T-cell (primary cell): Measurements from ENCODE around the gene HEMGN. TPM values are rescaled to one million over a fixed set of nuclear protein-coding genes. Genes with fewer than 3 reads are reported as not detected.

Experiments
- ATAC-seq, 4 experiments: fragments of 200-7000 bp in 3 of 4; fragments of 150-1000 bp in 1 of 4; cut with Tn5 transposase; replicated peaks in 1 of 4; 1 replicate in 3 of 4; 2 replicates in 1 of 4; pipeline ENCODE4 v1.10.0; 2021; ENCODE audit warnings: moderate library complexity in 3 of 4, mild to moderate bottlenecking in 2 of 4, moderate number of reproducible peaks in 1 of 4
- CTCF ChIA-PET, 2 donors: fragments of 300-600 bp; sonication (Branson Sonifier 250); formaldehyde crosslinking; loops; one replicate each; lab custom pipeline; 2022; ENCODE audit warnings: antibody characterized with exemption in 2 of 2; lab: Charles Lee
- POLR2A ChIA-PET, 2 donors: fragments of 300-600 bp; sonication (Branson Sonifier 250); formaldehyde crosslinking; loops; one replicate each; lab custom pipeline; 2022; ENCODE audit warnings: antibody characterized with exemption in 2 of 2; lab: Charles Lee
- DNase-seq, 35 experiments: peaks; one replicate each; pipeline versions ENCODE4 v3.0.0 to v3.0.0-alpha.2; 2013 to 2023
- H3K27ac ChIP-seq: one replicate; pipeline ENCODE4 v1.5.1; 2013; ENCODE audit warnings: low read length
- H3K27me3 ChIP-seq, 2 experiments: replicated peaks in 1 of 2; 1 replicate in 1 of 2; 2 replicates in 1 of 2; pipeline versions ENCODE4 v1.6.1 to v1.7.0; 2013; ENCODE audit warnings: low read length in 1 of 2, mixed read lengths in 1 of 2; ENCODE audit not compliant: control insufficient read depth in 2 of 2, insufficient read depth in 2 of 2; ENCODE audit errors: extremely low read depth in 1 of 2
- H3K36me3 ChIP-seq, 2 donors: 1 replicate in 1 of 2; 2 replicates in 1 of 2; pipeline versions ENCODE4 v1.6.1 to v1.7.0; 2013; ENCODE audit warnings: low read length in 1 of 2; ENCODE audit not compliant: control insufficient read depth in 2 of 2, insufficient read depth in 1 of 2; ENCODE audit errors: extremely low read depth in 1 of 2
- H3K4me1 ChIP-seq, 2 experiments: 1 replicate in 1 of 2; 2 replicates in 1 of 2; pipeline versions ENCODE4 v1.6.1 to v1.7.0; 2013; ENCODE audit warnings: low read length in 2 of 2, mixed read lengths in 1 of 2; ENCODE audit not compliant: insufficient read depth in 2 of 2, control insufficient read depth in 1 of 2; ENCODE audit errors: extremely low read depth in 1 of 2
- H3K4me3 ChIP-seq, 2 donors: 1 replicate in 1 of 2; 2 replicates in 1 of 2; pipeline versions ENCODE4 v1.5.1 to v1.7.0; 2013; ENCODE audit warnings: mild to moderate bottlenecking in 2 of 2, low read length in 1 of 2, moderate library complexity in 1 of 2; ENCODE audit not compliant: control insufficient read depth in 1 of 2; ENCODE audit errors: extremely low read depth in 1 of 2
- H3K9me3 ChIP-seq: 2 replicates; pipeline ENCODE4 v1.7.0; 2013
- H3K27ac Mint-ChIP-seq, 2 donors: one replicate each; pipeline ENCODE4 v1.8.0; 2020 to 2021; ENCODE audit warnings: mild to moderate bottlenecking in 2 of 2, mixed read lengths in 2 of 2
- H3K27me3 Mint-ChIP-seq, 2 donors: one replicate each; pipeline ENCODE4 v1.8.0; 2021 to 2022; ENCODE audit warnings: mixed read lengths in 2 of 2
- H3K36me3 Mint-ChIP-seq: one replicate; pipeline ENCODE4 v1.8.0; 2021; ENCODE audit warnings: mixed read lengths
- H3K4me1 Mint-ChIP-seq, 3 donors: one replicate each; pipeline ENCODE4 v1.8.0; 2020 to 2022; ENCODE audit warnings: mixed read lengths in 3 of 3, mild to moderate bottlenecking in 1 of 3
- H3K4me3 Mint-ChIP-seq, 3 donors: one replicate each; pipeline ENCODE4 v1.8.0; 2020 to 2022; ENCODE audit warnings: mild to moderate bottlenecking in 3 of 3, mixed read lengths in 3 of 3, moderate library complexity in 3 of 3
- H3K9me3 Mint-ChIP-seq, 3 donors: one replicate each; pipeline ENCODE4 v1.8.0; 2020 to 2022; ENCODE audit warnings: mixed read lengths in 3 of 3
- WGBS: methylation state at CpG from one replicate; pipeline ENCODE4 v1.1.5; 2013; ENCODE audit warnings: missing lambda C conversion rate; ENCODE audit not compliant: insufficient coverage; 5-methylcytosine and 5-hydroxymethylcytosine counted together
- total RNA-seq, 35 experiments: library from RNA in 6 of 35; stranded (reverse) in 6 of 35; fragments of 120-200 nt in 1 of 35; gene quantifications; one replicate each; pipeline versions ENCODE4 v1.2.1 to v1.2.4 and lab custom pipeline; 2013 to 2026

HEMGN gene
- total RNA-seq, 5 donors from 2014 or later (not counting 1 experiment from before 2014, with no cell fraction given), result 1.3 to 3.7 (median 1.7) TPM

DNA sequence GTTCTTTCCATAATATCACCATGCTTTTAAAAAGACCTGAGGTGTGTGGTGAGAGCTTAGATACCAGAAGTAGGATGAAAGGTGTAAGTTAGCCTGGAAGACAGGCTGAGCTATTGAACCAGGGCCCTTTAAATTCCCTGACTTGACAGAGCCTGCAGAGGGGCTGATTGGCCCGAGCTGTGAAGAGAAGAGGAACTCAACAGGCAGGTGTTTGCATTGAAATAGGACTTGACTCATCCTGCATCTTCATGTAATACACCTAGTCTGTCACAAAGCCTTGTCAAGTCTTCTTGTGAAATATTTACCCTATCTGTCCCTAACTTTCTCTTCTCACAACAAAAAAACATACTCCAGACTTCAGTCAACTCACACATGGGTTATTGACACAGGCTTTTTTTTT, 28.5 kb upstream of the HEMGN start:
- POLR2A ChIA-PET, result interaction anchor here in 1 of 2 donors (0.6 kb wide), 1 partner anchor 284 kb away, joined by 4 read pairs; no protein-coding TSS in a partner anchor

DNA sequence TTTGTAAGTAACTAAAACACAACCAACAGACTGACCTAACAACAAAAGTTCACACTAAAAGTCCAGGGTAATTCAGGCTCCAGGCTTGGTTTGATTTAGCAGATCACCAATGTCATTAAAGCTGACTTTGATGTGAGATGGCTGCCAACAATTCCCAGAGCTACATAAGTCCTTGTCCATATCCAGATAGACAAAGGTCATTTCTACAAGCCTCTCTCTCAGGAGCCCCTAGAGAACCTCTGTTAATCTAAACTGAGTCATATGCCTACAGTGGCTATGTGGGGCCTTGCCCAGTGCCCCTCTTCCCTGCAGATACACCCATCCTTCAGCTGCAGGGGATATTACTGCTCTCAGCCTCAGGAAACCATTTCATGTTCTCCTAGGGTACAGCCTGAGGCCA, 26.9 kb upstream of the HEMGN start:
- ATAC-seq (no peak), DNase-seq (no peak)
- Histone ChIP-seq H3K27me3 (peaks cover 0 to 3% of the 10 kb centered on the region in 2 experiments), H3K9me3 (no peaks in the 10 kb centered on the region), H3K4me3 (no peak overlapping the region), H3K27ac (no peak overlapping the region), H3K36me3 (no peaks in the 10 kb centered on the region), H3K4me1 (peaks cover 0 to 5% of the 10 kb centered on the region in 2 experiments)
- CTCF ChIA-PET, result no interaction called here
- POLR2A ChIA-PET, result no interaction called here
- no peak overlapping the region for H3K4me3 Mint-ChIP-seq
- no peak overlapping the region for H3K27ac Mint-ChIP-seq
- peaks cover 0 to 11% of the 10 kb centered on the region in 2 donors for H3K27me3 Mint-ChIP-seq
- H3K4me1 Mint-ChIP-seq, result peaks cover 0 to 3% (median 0%) of the 10 kb centered on the region in 3 donors
- H3K36me3 Mint-ChIP-seq, result no peaks in the 10 kb centered on the region
- H3K9me3 Mint-ChIP-seq, result no peaks in the 10 kb centered on the region

More for the DNA sequence above, 28.5 kb upstream of the HEMGN start:
- H3K36me3 ChIP-seq, result no peaks in the 10 kb centered on the region
- ATAC-seq (no peak), DNase-seq (no peak)
- Mint-ChIP-seq H3K9me3 (no peaks in the 10 kb centered on the region), H3K27ac (no peak overlapping the region), H3K4me1 (peaks cover 4 to 12% (median 6%) of the 10 kb centered on the region in 3 donors), H3K27me3 (peaks cover 0 to 17% of the 10 kb centered on the region in 2 donors), H3K36me3 (no peaks in the 10 kb centered on the region), H3K4me3 (no peak overlapping the region)
- WGBS, result no CpG with 5 or more reads among the region's 1 CpG
- H3K27ac ChIP-seq, result no peak overlapping the region
- CTCF ChIA-PET, result no interaction called here
- H3K4me1 ChIP-seq, result peaks cover 0 to 5% of the 10 kb centered on the region in 2 experiments
- peaks cover 0 to 8% of the 10 kb centered on the region in 2 experiments for H3K27me3 ChIP-seq
- no peak overlapping the region for H3K4me3 ChIP-seq
- H3K9me3 ChIP-seq, result no peaks in the 10 kb centered on the region

DNA sequence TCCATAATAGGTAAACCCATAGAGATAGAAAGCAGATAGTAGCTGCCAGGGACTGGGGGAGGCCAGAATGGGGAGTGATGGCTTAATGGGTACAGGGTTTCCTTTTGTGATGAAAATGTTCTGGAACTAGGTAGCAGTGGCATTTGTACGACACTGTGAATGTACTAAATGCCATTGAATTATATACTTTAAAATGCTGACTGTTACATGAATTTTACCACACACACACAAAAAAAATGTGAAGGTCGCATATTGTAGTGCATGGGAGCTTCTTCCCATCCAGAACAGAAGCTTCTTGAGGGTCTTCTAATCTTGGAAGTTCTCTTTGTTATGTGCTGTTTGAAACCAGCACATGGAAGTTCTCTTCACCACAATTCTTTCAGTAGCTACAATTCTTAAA, 25.3 kb upstream of the HEMGN start:
- peaks cover 0 to 8% (median 0%) of the 10 kb centered on the region in 3 donors for H3K4me1 Mint-ChIP-seq
- Histone ChIP-seq H3K36me3 (no peaks in the 10 kb centered on the region), H3K4me3 (no peak overlapping the region), H3K27ac (no peak overlapping the region), H3K27me3 (peaks cover 0 to 3% of the 10 kb centered on the region in 2 experiments), H3K4me1 (no peaks in the 10 kb centered on the region), H3K9me3 (no peaks in the 10 kb centered on the region)
- H3K4me3 Mint-ChIP-seq, result no peak overlapping the region
- no peaks in the 10 kb centered on the region for H3K9me3 Mint-ChIP-seq
- H3K27ac Mint-ChIP-seq, result no peak overlapping the region
- DNase-seq (no peak), ATAC-seq (no peak)
- peaks cover 0 to 11% of the 10 kb centered on the region in 2 donors for H3K27me3 Mint-ChIP-seq
- whole genome bisulfite sequencing, result no CpG with 5 or more reads among the region's 2 CpGs
- ChIA-PET POLR2A (interaction anchor here (0.6 to 0.7 kb wide), 3 partner anchors 8 to 204 kb away, joined by 3 read pairs; no protein-coding TSS in a partner anchor), CTCF (no interaction called here)
- no peaks in the 10 kb centered on the region for H3K36me3 Mint-ChIP-seq

DNA sequence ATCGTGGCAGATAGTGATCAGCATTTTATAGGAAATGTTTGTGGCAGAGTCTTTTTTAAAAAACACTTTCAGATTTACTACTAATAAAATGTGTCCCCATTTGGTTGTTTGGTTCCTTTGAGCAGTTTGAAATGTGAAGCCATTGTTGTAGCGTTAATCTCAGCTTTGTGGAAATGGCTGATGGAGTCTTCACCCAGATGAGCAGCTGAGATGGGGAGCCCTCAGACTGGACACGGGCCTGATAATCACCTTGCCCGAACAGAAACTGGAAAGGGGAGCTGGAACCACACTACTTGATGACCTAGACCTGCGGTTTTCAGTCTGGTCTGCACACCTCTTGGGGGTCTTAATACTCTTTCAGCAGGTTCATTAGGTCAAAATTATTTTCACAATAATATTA, 24.6 kb upstream of the HEMGN start:
- Histone ChIP-seq H3K9me3 (no peaks in the 10 kb centered on the region), H3K36me3 (no peaks in the 10 kb centered on the region), H3K27me3 (peaks cover 0 to 3% of the 10 kb centered on the region in 2 experiments), H3K4me1 (no peaks in the 10 kb centered on the region), H3K4me3 (no peak overlapping the region), H3K27ac (no peak overlapping the region)
- POLR2A ChIA-PET, result interaction anchor here (0.7 kb wide), 2 partner anchors 21 to 205 kb away, joined by 3 read pairs; no protein-coding TSS in a partner anchor
- peaks cover 0 to 8% of the 10 kb centered on the region in 2 donors for H3K27me3 Mint-ChIP-seq
- no peak for ATAC-seq
- H3K36me3 Mint-ChIP-seq, result no peaks in the 10 kb centered on the region
- H3K27ac Mint-ChIP-seq, result no peak overlapping the region
- DNase-seq, result no peak
- H3K4me3 Mint-ChIP-seq, result no peak overlapping the region
- CTCF ChIA-PET, result interaction anchor here in 1 of 2 donors (1.1 kb wide), 1 partner anchor 62 kb away, joined by 3 read pairs; no protein-coding TSS in a partner anchor
- no peaks in the 10 kb centered on the region for H3K9me3 Mint-ChIP-seq
- WGBS, result 77% methylated on average over 3 of the region's 5 CpGs
- H3K4me1 Mint-ChIP-seq, result peaks cover 0 to 8% (median 0%) of the 10 kb centered on the region in 3 donors

DNA sequence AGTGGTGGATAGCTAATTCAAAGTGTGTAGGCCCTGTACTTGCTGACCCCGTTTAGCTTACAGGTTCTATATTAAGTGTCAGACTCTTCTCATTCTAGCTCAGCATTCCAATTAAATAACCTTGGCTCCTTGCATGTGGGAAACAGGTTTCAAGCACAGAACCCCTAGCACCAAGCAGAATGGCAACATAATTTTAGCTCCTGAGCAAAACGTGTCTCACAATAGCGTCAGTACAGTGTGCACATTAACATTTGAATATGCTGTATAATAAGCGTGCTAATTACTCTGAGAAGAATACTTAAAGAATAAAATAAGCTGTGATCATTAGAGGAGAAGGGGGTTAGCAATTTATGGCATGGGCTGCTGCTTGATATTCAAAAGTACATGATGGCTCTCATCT, 24.2 kb upstream of the HEMGN start:
- CTCF ChIA-PET, result interaction anchor here in 1 of 2 donors (0.5 to 1.1 kb wide), 2 partner anchors 62 to 269 kb away, joined by 3 to 5 read pairs; no protein-coding TSS in a partner anchor
- no peak for DNase-seq
- POLR2A ChIA-PET, result interaction anchor here in 1 of 2 donors (0.7 kb wide), 1 partner anchor 20 kb away, joined by 3 read pairs; no protein-coding TSS in a partner anchor
- Mint-ChIP-seq H3K27me3 (peaks cover 0 to 8% of the 10 kb centered on the region in 2 donors), H3K36me3 (no peaks in the 10 kb centered on the region), H3K4me1 (peaks cover 0 to 8% (median 0%) of the 10 kb centered on the region in 3 donors), H3K27ac (no peak overlapping the region), H3K4me3 (no peak overlapping the region), H3K9me3 (no peaks in the 10 kb centered on the region)
- H3K4me1 ChIP-seq, result no peaks in the 10 kb centered on the region
- no peak overlapping the region for H3K27ac ChIP-seq
- ATAC-seq, result no peak
- no peaks in the 10 kb centered on the region for H3K36me3 ChIP-seq
- peaks cover 0 to 3% of the 10 kb centered on the region in 2 experiments for H3K27me3 ChIP-seq
- WGBS, result 94% methylated on average over 2 of the region's 4 CpGs
- H3K9me3 ChIP-seq, result no peaks in the 10 kb centered on the region
- no peak overlapping the region for H3K4me3 ChIP-seq

DNA sequence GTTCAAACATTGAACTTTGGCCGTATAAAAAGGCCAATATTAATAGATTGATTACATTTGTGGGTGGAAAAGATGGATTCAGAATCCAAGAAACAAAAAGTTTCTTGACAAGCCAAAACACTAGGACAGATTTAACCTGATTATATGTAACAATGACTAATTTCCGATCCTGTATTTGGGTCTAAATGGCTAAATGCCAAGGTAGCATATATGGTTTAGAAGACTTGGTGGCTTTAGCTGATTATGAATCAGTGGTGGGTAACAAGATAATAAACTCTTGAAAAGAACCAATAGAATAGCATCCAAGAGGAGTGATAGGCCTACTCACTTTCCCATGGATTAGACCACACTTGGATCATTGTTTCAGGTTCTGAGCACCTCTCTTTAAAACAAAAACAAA, 23.4 kb upstream of the HEMGN start:
- Histone ChIP-seq H3K9me3 (no peaks in the 10 kb centered on the region), H3K4me1 (no peaks in the 10 kb centered on the region), H3K27ac (no peak overlapping the region), H3K36me3 (no peaks in the 10 kb centered on the region), H3K27me3 (no peaks in the 10 kb centered on the region), H3K4me3 (no peak overlapping the region)
- DNase-seq, result no peak
- H3K4me3 Mint-ChIP-seq, result no peak overlapping the region
- POLR2A ChIA-PET, result no interaction called here
- no peaks in the 10 kb centered on the region for H3K36me3 Mint-ChIP-seq
- peaks cover 0 to 8% (median 0%) of the 10 kb centered on the region in 3 donors for H3K4me1 Mint-ChIP-seq
- H3K9me3 Mint-ChIP-seq, result no peaks in the 10 kb centered on the region
- CTCF ChIA-PET, result interaction anchor here in 1 of 2 donors (0.8 to 1.1 kb wide), 2 partner anchors 61 to 71 kb away, joined by 3 read pairs; no protein-coding TSS in a partner anchor
- WGBS, result no CpG with 5 or more reads among the region's 2 CpGs
- no peak for ATAC-seq
- no peak overlapping the region for H3K27ac Mint-ChIP-seq
- peaks cover 0 to 7% of the 10 kb centered on the region in 2 donors for H3K27me3 Mint-ChIP-seq
